DOHH2 (cell line): ENCODE measurements around the gene SLC6A19.

ENCODE experiments used
- H3F3A ChIP-seq: fragments of 200-600 bp; sonication (generic), shearing (Covaris generic); 2 replicates; pipeline ENCODE4 v1.6.0; 2016; ENCODE audit warnings: antibody characterized with exemption, mild to moderate bottlenecking; ENCODE audit not compliant: control insufficient read depth, insufficient read depth
- H3K27ac ChIP-seq: fragments of 200-600 bp; sonication (generic); 2 replicates; pipeline ENCODE4 v1.5.1; 2014; ENCODE audit warnings: low read depth, mild to moderate bottlenecking, low read length, moderate library complexity
- H3K27me3 ChIP-seq: fragments of 200-600 bp; sonication (generic); 2 replicates; pipeline ENCODE4 v1.6.1; 2014; ENCODE audit warnings: mild to moderate bottlenecking, low read length, mixed read lengths; ENCODE audit not compliant: control insufficient read depth
- H3K36me3 ChIP-seq: fragments of 200-600 bp; sonication (generic); 2 replicates; pipeline ENCODE4 v1.6.1; 2014; ENCODE audit warnings: mild to moderate bottlenecking, low read length, moderate library complexity, mixed read lengths; ENCODE audit not compliant: control insufficient read depth
- H3K4me1 ChIP-seq: fragments of 200-600 bp; sonication (generic); 2 replicates; pipeline ENCODE4 v1.6.1; 2014; ENCODE audit warnings: mild to moderate bottlenecking, low read length, mixed read lengths; ENCODE audit not compliant: control insufficient read depth
- H3K4me2 ChIP-seq: fragments of 200-600 bp; sonication (generic); 2 replicates; pipeline ENCODE4 v1.6.0; 2014; ENCODE audit warnings: mild to moderate bottlenecking, low read length, moderate library complexity
- H3K4me3 ChIP-seq: fragments of 200-600 bp; sonication (generic); 2 replicates; pipeline ENCODE4 v1.5.1; 2014; ENCODE audit warnings: mild to moderate bottlenecking, low read length, mixed read lengths
- H3K79me2 ChIP-seq: fragments of 200-600 bp; sonication (generic); 2 replicates; pipeline ENCODE4 v1.6.1; 2014; ENCODE audit warnings: mild to moderate bottlenecking, low read length, mixed read lengths; ENCODE audit not compliant: control insufficient read depth
- H3K9me2 ChIP-seq: fragments of 200-600 bp; sonication (generic); replicated peaks from 2 replicates; pipeline ENCODE4 v1.6.1; 2014; ENCODE audit warnings: mild to moderate bottlenecking, low read length, mixed read lengths; ENCODE audit not compliant: control insufficient read depth
- H3K9me3 ChIP-seq: fragments of 200-600 bp; sonication (generic); 2 replicates; pipeline ENCODE4 v1.6.1; 2014; ENCODE audit warnings: antibody characterized with exemption, low read length, mixed read lengths; ENCODE audit not compliant: control insufficient read depth, insufficient read depth
- H4K20me1 ChIP-seq: fragments of 200-600 bp; sonication (generic); 2 replicates; pipeline ENCODE4 v1.6.0; 2014; ENCODE audit warnings: low read depth, mild to moderate bottlenecking, antibody characterized with exemption, low read length, moderate library complexity; ENCODE audit not compliant: control insufficient read depth, insufficient read depth
- CTCF ChIP-seq: fragments of 200-600 bp; sonication (generic); IDR thresholded peaks from one replicate; pipeline ENCODE4 v1.5.1; 2014; ENCODE audit warnings: antibody characterized with exemption, mild to moderate bottlenecking, low read depth, low read length; ENCODE audit not compliant: poor library complexity, severe bottlenecking
- EZH2phosphoT487 ChIP-seq: fragments of 200-600 bp; sonication (generic); IDR thresholded peaks from 2 replicates; pipeline ENCODE4 v1.6.1; 2017; ENCODE audit warnings: borderline replicate concordance, mild to moderate bottlenecking, antibody characterized with exemption, low read length, moderate library complexity, mixed read lengths

The SLC6A19 gene

GRCh38 chr5:1229822-1230221, 28.4 kb downstream of the SLC6A19 start:
- Histone ChIP-seq H3K36me3 (no peaks in the 10 kb centered on the region), H3K9me2 (no peaks in the 10 kb centered on the region), H3K9me3 (no peaks in the 10 kb centered on the region), H3K4me3 (no peak overlapping the region), H3K79me2 (no peaks in the 10 kb centered on the region), H3K4me2 (no peak overlapping the region), H3K4me1 (no peaks in the 10 kb centered on the region), H3F3A (no peaks in the 10 kb centered on the region), H4K20me1 (no peaks in the 10 kb centered on the region), H3K27ac (no peak overlapping the region), H3K27me3 (no peaks in the 10 kb centered on the region)
- TF ChIP-seq EZH2phosphoT487 (no peak), CTCF (no peak)

- no peak overlapping the region for H3K4me3 ChIP-seq
- TF ChIP-seq EZH2phosphoT487, result no peak
- TF ChIP-seq CTCF, result no peak
- H3K4me2 ChIP-seq, result no peak overlapping the region
Measured at GRCh38 chr5:1230551-1230950, 29.2 kb downstream of the SLC6A19 start.

GRCh38 chr5:1231354-1231905, 30.0 kb downstream of the SLC6A19 start:
- H3K9me3 ChIP-seq, result peaks cover 14% of the 10 kb centered on the region
- H3K79me2 ChIP-seq, result no peaks in the 10 kb centered on the region
- no peak overlapping the region for H3K27ac ChIP-seq
- H3K36me3 ChIP-seq, result no peaks in the 10 kb centered on the region
- H3K4me2 ChIP-seq, result no peak overlapping the region
- no peaks in the 10 kb centered on the region for H3K4me1 ChIP-seq
- no peaks in the 10 kb centered on the region for H3K27me3 ChIP-seq
- H4K20me1 ChIP-seq, result no peaks in the 10 kb centered on the region
- TF ChIP-seq CTCF, result no peak
- TF ChIP-seq EZH2phosphoT487, result no peak
- H3K9me2 ChIP-seq, result no peaks in the 10 kb centered on the region
- H3F3A ChIP-seq, result no peaks in the 10 kb centered on the region
- no peak overlapping the region for H3K4me3 ChIP-seq

More at GRCh38 chr5:1230551-1230950, 29.2 kb downstream of the SLC6A19 start:
- Histone ChIP-seq H3K27me3 (no peaks in the 10 kb centered on the region), H3K9me3 (peaks cover 5% of the 10 kb centered on the region; the same call in 1 of the 2 replicates), H3F3A (no peaks in the 10 kb centered on the region), H3K4me1 (no peaks in the 10 kb centered on the region), H3K27ac (no peak overlapping the region), H3K79me2 (no peaks in the 10 kb centered on the region), H3K9me2 (no peaks in the 10 kb centered on the region), H4K20me1 (no peaks in the 10 kb centered on the region), H3K36me3 (no peaks in the 10 kb centered on the region)
